Kidney (tissue), 14 donors: Measurements from ENCODE around the gene FYB2. TPM values are rescaled to one million over a fixed set of nuclear protein-coding genes. Genes with fewer than 3 reads are reported as not detected.

Experiments used
- DNase-seq, 5 donors: peaks; one replicate each; pipeline ENCODE4 v3.0.0-alpha.2; 2013 to 2020
- FAIRE-seq: peaks from 2 replicates; lab custom pipeline; 2012; peaks lifted over from hg19 to GRCh38; lab: Jason Lieb, UNC
- H3K27ac ChIP-seq, 2 donors: one replicate each; pipeline ENCODE4 v1.7.0; 2013; ENCODE audit warnings: low read depth in 2 of 2, low read length in 2 of 2, inconsistent platforms in 1 of 2
- H3K27me3 ChIP-seq: one replicate; pipeline ENCODE4 v1.7.1; 2013; ENCODE audit warnings: low read length, inconsistent platforms; ENCODE audit not compliant: control insufficient read depth, insufficient read depth
- H3K36me3 ChIP-seq, 3 donors: one replicate each; pipeline versions ENCODE4 v1.7.0 to v1.7.1; 2013; ENCODE audit warnings: low read length in 3 of 3, control low read depth in 1 of 3, inconsistent platforms in 1 of 3; ENCODE audit not compliant: insufficient read depth in 3 of 3, control insufficient read depth in 2 of 3
- H3K4me1 ChIP-seq, 3 donors: one replicate each; pipeline versions ENCODE4 v1.7.0 to v1.7.1; 2013; ENCODE audit warnings: low read length in 3 of 3, inconsistent platforms in 1 of 3, low read depth in 1 of 3; ENCODE audit not compliant: control insufficient read depth in 2 of 3, insufficient read depth in 2 of 3
- H3K4me3 ChIP-seq, 3 donors: one replicate each; pipeline versions ENCODE4 v1.7.0 to v1.8.1; 2013; ENCODE audit warnings: low read length in 3 of 3, control low read depth in 1 of 3, inconsistent platforms in 1 of 3
- H3K9ac ChIP-seq, 3 donors: one replicate each; pipeline versions ENCODE4 v1.7.0 to v1.7.1; 2013; ENCODE audit warnings: low read length in 3 of 3, control low read depth in 1 of 3, inconsistent platforms in 1 of 3
- H3K9me3 ChIP-seq, 3 donors: one replicate each; pipeline versions ENCODE4 v1.7.0 to v1.7.1; 2013; ENCODE audit warnings: low read length in 3 of 3, control low read depth in 1 of 3, inconsistent platforms in 1 of 3; ENCODE audit not compliant: control insufficient read depth in 2 of 3, insufficient read depth in 1 of 3
- intact Hi-C: fragments of 100-400 bp; cut with DNase I; formaldehyde crosslinking; loops from one replicate; pipeline ENCODE4 v1.11.1; 2022
- polyA plus RNA-seq: library from polyadenylated mRNA; stranded (reverse); fragments of 350-450 nt; fragmentation: Illumina TruSeq; extraction: RNeasy Lipid Tissue Mini Kit (QIAGEN cat#74804); gene quantifications from one replicate; pipeline ENCODE4 v1.2.3, GENCODE V29; 2014; ENCODE audit warnings: low read depth, low replicate concordance; ENCODE audit not compliant: insufficient read depth
- total RNA-seq: library from RNA; stranded (reverse); fragmentation: NEBNext Ultra II Directional; extraction: Animal tissue kit (Norgen Biotek cat#: 25700); gene quantifications from one replicate; pipeline ENCODE4 v1.2.1, GENCODE V29; 2021
- TF ChIP-seq, protein P1 (sequence below): IDR thresholded peaks from 3 replicates; pipeline ENCODE4 v1.5.1; 2012; ENCODE audit warnings: mild to moderate bottlenecking, moderate library complexity, borderline replicate concordance; ENCODE audit not compliant: insufficient read depth; ENCODE audit errors: extremely low read depth
- donor health status: control.
- donor health status: control.
- donor health status: control.
- donor health status: control.
- donor health status: control.
- donor health status: DM: yes; HTN: yes; CAD: no.
- donor health status: Normal renal cell carcinoma (clear cell type).

FYB2 gene
- total and polyA plus RNA-seq, 2 donors from 2014 or later = 5.5 to 7.9 TPM

DNA sequence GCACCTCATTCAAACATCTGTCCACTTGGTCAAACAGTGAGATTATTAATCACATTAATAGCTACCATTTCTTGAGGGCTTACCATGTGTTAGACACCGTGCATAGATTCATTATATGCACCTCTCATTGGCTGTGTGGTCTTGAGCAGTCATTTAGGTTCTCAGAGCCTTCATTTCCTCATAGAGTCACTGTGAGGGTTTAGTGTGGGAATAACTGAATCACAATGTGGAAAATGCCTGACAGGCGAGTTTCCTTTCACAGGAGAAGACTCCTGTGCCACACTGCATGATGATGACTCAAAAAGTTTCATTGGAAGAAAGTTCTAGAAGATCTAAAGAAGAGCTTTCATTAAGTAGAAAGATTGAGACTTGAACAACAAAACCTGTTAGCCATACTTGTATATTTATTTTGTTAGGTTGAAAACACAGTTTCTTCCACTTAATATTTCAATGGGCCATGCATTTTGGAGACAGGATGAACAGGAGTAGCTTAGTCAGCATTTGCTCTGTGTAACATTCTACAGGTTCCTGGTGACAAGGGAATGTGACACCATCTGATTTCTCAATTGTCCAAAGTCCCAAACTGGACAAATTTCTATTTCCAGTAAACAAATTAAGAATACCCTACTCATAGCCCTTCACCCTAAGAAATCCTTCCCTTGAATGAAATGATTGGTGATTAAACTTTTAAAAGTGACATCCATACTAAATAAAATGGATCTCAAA is 45.7 kb downstream of the FYB2 start:
- no peak for DNase-seq
- intact Hi-C loops = no loop called here
- Histone ChIP-seq H3K9me3 (no peaks in the 10 kb centered on the region), H3K9ac (no peak overlapping the region), H3K4me3 (no peak overlapping the region), H3K4me1 (no peaks in the 10 kb centered on the region), H3K27ac (no peak overlapping the region), H3K27me3 (no peaks in the 10 kb centered on the region), H3K36me3 (no peaks in the 10 kb centered on the region)
- no peak for FAIRE-seq
- TF ChIP-seq, protein P1, sequence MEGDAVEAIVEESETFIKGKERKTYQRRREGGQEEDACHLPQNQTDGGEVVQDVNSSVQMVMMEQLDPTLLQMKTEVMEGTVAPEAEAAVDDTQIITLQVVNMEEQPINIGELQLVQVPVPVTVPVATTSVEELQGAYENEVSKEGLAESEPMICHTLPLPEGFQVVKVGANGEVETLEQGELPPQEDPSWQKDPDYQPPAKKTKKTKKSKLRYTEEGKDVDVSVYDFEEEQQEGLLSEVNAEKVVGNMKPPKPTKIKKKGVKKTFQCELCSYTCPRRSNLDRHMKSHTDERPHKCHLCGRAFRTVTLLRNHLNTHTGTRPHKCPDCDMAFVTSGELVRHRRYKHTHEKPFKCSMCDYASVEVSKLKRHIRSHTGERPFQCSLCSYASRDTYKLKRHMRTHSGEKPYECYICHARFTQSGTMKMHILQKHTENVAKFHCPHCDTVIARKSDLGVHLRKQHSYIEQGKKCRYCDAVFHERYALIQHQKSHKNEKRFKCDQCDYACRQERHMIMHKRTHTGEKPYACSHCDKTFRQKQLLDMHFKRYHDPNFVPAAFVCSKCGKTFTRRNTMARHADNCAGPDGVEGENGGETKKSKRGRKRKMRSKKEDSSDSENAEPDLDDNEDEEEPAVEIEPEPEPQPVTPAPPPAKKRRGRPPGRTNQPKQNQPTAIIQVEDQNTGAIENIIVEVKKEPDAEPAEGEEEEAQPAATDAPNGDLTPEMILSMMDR = no peak

DNA sequence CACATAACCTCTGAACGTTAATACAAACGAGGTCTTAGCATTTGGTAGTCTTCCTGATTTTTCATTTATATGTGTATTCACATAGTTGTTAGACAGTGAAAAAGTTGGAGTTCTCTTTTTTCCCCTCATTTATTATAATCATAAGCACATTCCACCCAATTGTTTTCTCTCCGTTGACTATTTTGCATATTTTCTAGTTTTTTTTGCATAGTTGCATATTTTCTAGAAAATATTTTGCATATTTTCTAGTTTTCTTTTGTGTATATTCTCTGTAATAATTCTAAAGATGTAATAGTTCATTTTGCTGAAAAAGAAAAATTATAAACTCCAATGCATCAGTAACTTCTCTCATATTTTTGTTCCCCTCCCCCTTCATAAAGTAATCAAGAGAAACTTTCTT is 47.5 kb downstream of the FYB2 start:
- DNase-seq (no peak), FAIRE-seq (peak; percentile 13)
- Histone ChIP-seq H3K36me3 (no peaks in the 10 kb centered on the region), H3K9me3 (no peaks in the 10 kb centered on the region), H3K27ac (no peak overlapping the region), H3K4me3 (no peak overlapping the region), H3K9ac (no peak overlapping the region), H3K27me3 (no peaks in the 10 kb centered on the region), H3K4me1 (no peaks in the 10 kb centered on the region)
- intact Hi-C loops = no loop called here
- TF ChIP-seq, protein P1 = no peak

DNA sequence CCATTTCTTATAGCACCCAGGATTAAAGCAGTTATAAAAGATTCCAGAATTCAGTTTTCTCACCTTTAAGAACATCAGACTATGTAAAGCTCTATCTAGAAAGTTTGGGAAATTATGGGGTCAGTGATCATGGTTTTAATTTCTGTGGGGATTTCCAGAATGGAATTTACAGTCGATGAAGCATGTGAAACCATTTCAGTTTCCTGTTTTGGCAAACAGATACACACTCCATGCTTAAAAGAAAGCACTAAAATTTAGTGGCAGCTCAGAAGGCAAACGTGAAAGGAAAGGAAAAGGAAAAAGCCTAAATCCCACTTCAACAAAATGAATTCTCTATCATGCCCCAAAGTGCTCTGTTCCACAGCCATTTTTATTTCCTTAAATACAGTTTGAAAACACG is 60.4 kb downstream of the FYB2 start:
- TF ChIP-seq, protein P1 = no peak
- no peak overlapping the region for H3K4me3 ChIP-seq

More for the DNA sequence above, 60.4 kb downstream of the FYB2 start:
- Histone ChIP-seq H3K4me1 (peaks cover 0 to 4% (median 4%) of the 10 kb centered on the region in 3 donors), H3K27ac (peak overlapping the region in 1 of 2 donors; percentile 1), H3K9me3 (no peaks in the 10 kb centered on the region), H3K27me3 (no peaks in the 10 kb centered on the region), H3K36me3 (no peaks in the 10 kb centered on the region), H3K9ac (no peak overlapping the region)
- FAIRE-seq (no peak), DNase-seq (peak in 2 of 5 donors; percentile 5 to 9)
- intact Hi-C loops = no loop called here
